Measurements from ENCODE around the gene SLC2A6.

- TF ChIP-seq EZH2phosphoT487 (IDR thresholded peaks at IDR 0.05; ENCODE audit: borderline replicate concordance): no peak
- TF ChIP-seq, protein P1, sequence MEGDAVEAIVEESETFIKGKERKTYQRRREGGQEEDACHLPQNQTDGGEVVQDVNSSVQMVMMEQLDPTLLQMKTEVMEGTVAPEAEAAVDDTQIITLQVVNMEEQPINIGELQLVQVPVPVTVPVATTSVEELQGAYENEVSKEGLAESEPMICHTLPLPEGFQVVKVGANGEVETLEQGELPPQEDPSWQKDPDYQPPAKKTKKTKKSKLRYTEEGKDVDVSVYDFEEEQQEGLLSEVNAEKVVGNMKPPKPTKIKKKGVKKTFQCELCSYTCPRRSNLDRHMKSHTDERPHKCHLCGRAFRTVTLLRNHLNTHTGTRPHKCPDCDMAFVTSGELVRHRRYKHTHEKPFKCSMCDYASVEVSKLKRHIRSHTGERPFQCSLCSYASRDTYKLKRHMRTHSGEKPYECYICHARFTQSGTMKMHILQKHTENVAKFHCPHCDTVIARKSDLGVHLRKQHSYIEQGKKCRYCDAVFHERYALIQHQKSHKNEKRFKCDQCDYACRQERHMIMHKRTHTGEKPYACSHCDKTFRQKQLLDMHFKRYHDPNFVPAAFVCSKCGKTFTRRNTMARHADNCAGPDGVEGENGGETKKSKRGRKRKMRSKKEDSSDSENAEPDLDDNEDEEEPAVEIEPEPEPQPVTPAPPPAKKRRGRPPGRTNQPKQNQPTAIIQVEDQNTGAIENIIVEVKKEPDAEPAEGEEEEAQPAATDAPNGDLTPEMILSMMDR (conservative IDR thresholded peaks at IDR 0.05; ENCODE audit: low read length): no peak
Observed at GRCh38 chr9:133494636-133495326, 15.9 kb upstream of the SLC2A6 start.
